ENCODE results near the gene MSMP. TPM values are rescaled to one million over a fixed set of nuclear protein-coding genes. Genes with fewer than 3 reads are reported as not detected.

MSMP gene
- total and polyA plus RNA-seq, 2 donors (not counting 1 experiment from before 2014, with no cell fraction given) = 2.3 to 3.9 TPM

DNA sequence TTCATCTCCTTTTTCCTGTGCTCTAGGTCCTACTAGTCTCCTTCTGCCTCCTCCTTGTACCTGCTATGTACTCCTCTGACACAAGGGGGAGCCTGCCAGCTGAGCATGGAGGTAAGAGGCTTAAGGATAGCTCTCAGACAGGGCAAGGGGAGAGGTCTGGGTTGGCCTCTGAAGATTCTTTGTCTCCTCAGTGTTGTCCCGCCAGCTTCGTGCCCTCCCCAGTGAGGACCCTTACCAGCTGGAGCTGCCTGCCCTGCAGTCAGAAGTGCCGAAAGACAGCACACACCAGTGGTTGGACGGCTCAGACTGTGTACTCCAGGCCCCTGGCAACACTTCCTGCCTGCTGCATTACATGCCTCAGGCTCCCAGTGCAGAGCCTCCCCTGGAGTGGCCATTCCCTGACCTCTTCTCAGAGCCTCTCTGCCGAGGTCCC is 17.9 kb downstream of the MSMP start:
- Histone ChIP-seq H3K9ac (ENCODE audit: low read length) (no peak overlapping the region), H3K9me3 (ENCODE audit: control extremely low read depth in 1 of 3, control insufficient read depth in 2 of 3, insufficient read depth in 1 of 3, low read length in 2 of 3) (no peaks in the 10 kb centered on the region), H3K4me2 (replicated peaks; ENCODE audit: low read depth, low read length, poor library complexity, severe bottlenecking) (no peak overlapping the region), H3K4me1 (ENCODE audit: control insufficient read depth in 2 of 2, insufficient read depth in 2 of 2, low read length in 2 of 2) (peaks cover 13 to 21% of the 10 kb centered on the region in 2 donors), H3K79me2 (ENCODE audit: control insufficient read depth, insufficient read depth, low read length) (peaks cover 32% of the 10 kb centered on the region), H3K27me3 (replicated peaks in 1 of 4; ENCODE audit: control extremely low read depth in 1 of 4, control insufficient read depth in 3 of 4, insufficient read depth in 4 of 4, low read length in 3 of 4) (no peaks in the 10 kb centered on the region), H4K20me1 (ENCODE audit: control insufficient read depth, insufficient read depth, low read length, poor library complexity, severe bottlenecking) (peaks cover 9% of the 10 kb centered on the region), H3K36me3 (replicated peaks in 1 of 2; ENCODE audit: control extremely low read depth in 1 of 2, control insufficient read depth in 1 of 2, extremely low read depth in 1 of 2, insufficient read depth in 2 of 2, low read length in 1 of 2) (peaks cover 1 to 67% of the 10 kb centered on the region in 2 experiments), H2AFZ (ENCODE audit: insufficient read depth, low read depth, low read length, poor library complexity, severe bottlenecking) (no peak overlapping the region), H3K27ac (ENCODE audit: low read length in 2 of 2) (no peak overlapping the region), H3K4me3 (ENCODE audit: control extremely low read depth in 1 of 5, extremely low read depth in 1 of 5, insufficient read depth in 1 of 5, low read depth in 2 of 5, low read length in 4 of 5) (no peak overlapping the region)
- DNase-seq (peak; percentile 79), ATAC-seq (ENCODE audit: low read depth) (peak; percentile 13)
- H3K27me3 Mint-ChIP-seq = no peaks in the 10 kb centered on the region
- intact Hi-C loops (cut with micrococcal nuclease) = loop anchor here (1.0 to 10.0 kb wide), 6 partner anchors 13 to 1729 kb away; partner anchors contain the start of genes FANCG, GBA2, RGP1 and VCP
- peaks cover 12% of the 10 kb centered on the region for H3K4me1 Mint-ChIP-seq
- CTCF ChIA-PET = interaction anchor here (0.6 to 9.7 kb wide), 35 partner anchors 10 to 684 kb away, joined by 3 to 142 read pairs (median 6); partner anchors contain the start of genes ARHGEF39, CCDC107, GBA2 and HINT2
- no peaks in the 10 kb centered on the region for H3K9me3 Mint-ChIP-seq (ENCODE audit: insufficient read depth)
- WGBS (ENCODE audit: insufficient coverage) = 79% methylated on average over 4 of the region's 5 CpGs
- H3K4me3 Mint-ChIP-seq = no peak overlapping the region
- POLR2A ChIA-PET = interaction anchor here (0.8 to 1.6 kb wide), 3 partner anchors 12 to 146 kb away, joined by 3 to 5 read pairs (median 3); no protein-coding TSS in a partner anchor
- TF ChIP-seq, protein P1, sequence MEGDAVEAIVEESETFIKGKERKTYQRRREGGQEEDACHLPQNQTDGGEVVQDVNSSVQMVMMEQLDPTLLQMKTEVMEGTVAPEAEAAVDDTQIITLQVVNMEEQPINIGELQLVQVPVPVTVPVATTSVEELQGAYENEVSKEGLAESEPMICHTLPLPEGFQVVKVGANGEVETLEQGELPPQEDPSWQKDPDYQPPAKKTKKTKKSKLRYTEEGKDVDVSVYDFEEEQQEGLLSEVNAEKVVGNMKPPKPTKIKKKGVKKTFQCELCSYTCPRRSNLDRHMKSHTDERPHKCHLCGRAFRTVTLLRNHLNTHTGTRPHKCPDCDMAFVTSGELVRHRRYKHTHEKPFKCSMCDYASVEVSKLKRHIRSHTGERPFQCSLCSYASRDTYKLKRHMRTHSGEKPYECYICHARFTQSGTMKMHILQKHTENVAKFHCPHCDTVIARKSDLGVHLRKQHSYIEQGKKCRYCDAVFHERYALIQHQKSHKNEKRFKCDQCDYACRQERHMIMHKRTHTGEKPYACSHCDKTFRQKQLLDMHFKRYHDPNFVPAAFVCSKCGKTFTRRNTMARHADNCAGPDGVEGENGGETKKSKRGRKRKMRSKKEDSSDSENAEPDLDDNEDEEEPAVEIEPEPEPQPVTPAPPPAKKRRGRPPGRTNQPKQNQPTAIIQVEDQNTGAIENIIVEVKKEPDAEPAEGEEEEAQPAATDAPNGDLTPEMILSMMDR (IDR thresholded peaks at IDR 0.05) = peak; percentile 87
- no peak for TF ChIP-seq EZH2 (IDR thresholded peaks at IDR 0.05; ENCODE audit: borderline replicate concordance, insufficient read depth, low read depth, low read length, poor library complexity, severe bottlenecking)
- no peak overlapping the region for H3K27ac Mint-ChIP-seq

DNA sequence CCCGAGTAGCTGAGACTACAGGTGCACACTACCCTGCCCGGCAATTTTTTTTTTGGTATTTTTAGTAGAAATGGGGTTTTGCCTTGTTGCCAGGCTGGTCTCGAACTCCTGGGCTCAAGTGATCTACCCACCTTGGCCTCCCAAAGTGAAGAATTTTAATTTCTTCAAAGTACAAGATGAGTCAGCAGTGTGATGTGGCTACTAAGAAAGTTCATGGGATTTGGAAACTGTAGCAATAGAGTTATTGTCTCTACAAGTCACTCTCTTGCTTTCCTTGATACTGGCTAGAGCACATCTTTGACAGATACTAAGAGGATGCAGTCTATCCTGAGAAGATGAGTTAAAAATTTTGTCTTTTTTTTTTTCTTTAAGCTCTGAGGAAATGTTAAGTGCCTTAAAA is 20.0 kb downstream of the MSMP start:
- H3K27me3 ChIP-seq (replicated peaks in 1 of 4; ENCODE audit: control extremely low read depth in 1 of 4, control insufficient read depth in 3 of 4, insufficient read depth in 4 of 4, low read length in 3 of 4) = no peaks in the 10 kb centered on the region
- H3K36me3 ChIP-seq (replicated peaks in 1 of 2; ENCODE audit: control extremely low read depth in 1 of 2, control insufficient read depth in 1 of 2, extremely low read depth in 1 of 2, insufficient read depth in 2 of 2, low read length in 1 of 2) = peaks cover 1 to 47% of the 10 kb centered on the region in 2 experiments
- 100% methylated on average over 1 of the region's 3 CpGs for WGBS (ENCODE audit: insufficient coverage)
- H3K9ac ChIP-seq (ENCODE audit: low read length) = no peak overlapping the region
- no peak overlapping the region for H3K4me2 ChIP-seq (replicated peaks; ENCODE audit: low read depth, low read length, poor library complexity, severe bottlenecking)
- no peak overlapping the region for H3K27ac Mint-ChIP-seq
- H3K4me3 ChIP-seq (ENCODE audit: control extremely low read depth in 1 of 5, extremely low read depth in 1 of 5, insufficient read depth in 1 of 5, low read depth in 2 of 5, low read length in 4 of 5) = no peak overlapping the region
- no peaks in the 10 kb centered on the region for H3K9me3 ChIP-seq (ENCODE audit: control extremely low read depth in 1 of 3, control insufficient read depth in 2 of 3, insufficient read depth in 1 of 3, low read length in 2 of 3)
- H4K20me1 ChIP-seq (ENCODE audit: control insufficient read depth, insufficient read depth, low read length, poor library complexity, severe bottlenecking) = peaks cover 19% of the 10 kb centered on the region
- no peak for DNase-seq
- CTCF ChIA-PET = interaction anchor here (0.8 to 9.7 kb wide), 13 partner anchors 8 to 148 kb away, joined by 3 to 142 read pairs (median 16); partner anchors contain the start of genes ARHGEF39, CCDC107, GBA2 and RGP1
- no peaks in the 10 kb centered on the region for H3K27me3 Mint-ChIP-seq
- TF ChIP-seq, protein P1 (IDR thresholded peaks at IDR 0.05) = no peak
- no peak for TF ChIP-seq EZH2 (IDR thresholded peaks at IDR 0.05; ENCODE audit: borderline replicate concordance, insufficient read depth, low read depth, low read length, poor library complexity, severe bottlenecking)
- H3K4me1 Mint-ChIP-seq = peaks cover 12% of the 10 kb centered on the region
- no peak overlapping the region for H2AFZ ChIP-seq (ENCODE audit: insufficient read depth, low read depth, low read length, poor library complexity, severe bottlenecking)
- ATAC-seq (ENCODE audit: low read depth) = no peak
- no peak overlapping the region for H3K27ac ChIP-seq (ENCODE audit: low read length in 2 of 2)
- H3K4me1 ChIP-seq (ENCODE audit: control insufficient read depth in 2 of 2, insufficient read depth in 2 of 2, low read length in 2 of 2) = peaks cover 34 to 42% of the 10 kb centered on the region in 2 donors
- peaks cover 42% of the 10 kb centered on the region for H3K79me2 ChIP-seq (ENCODE audit: control insufficient read depth, insufficient read depth, low read length)
- POLR2A ChIA-PET = interaction anchor here (0.6 to 0.7 kb wide), 2 partner anchors 23 to 220 kb away, joined by 3 read pairs; no protein-coding TSS in a partner anchor
- no peaks in the 10 kb centered on the region for H3K9me3 Mint-ChIP-seq (ENCODE audit: insufficient read depth)
- intact Hi-C loops (cut with micrococcal nuclease) = loop anchor here (5.0 to 10.0 kb wide), 4 partner anchors 458 to 1917 kb away; partner anchors contain the start of genes CLTA, FANCG, UBE2R2 and VCP
- H3K4me3 Mint-ChIP-seq = no peak overlapping the region
